GM18505 (cell line): ENCODE data around the gene TSPAN11.

Experiments used
- ATAC-seq: cut with Tn5 transposase; IDR thresholded peaks from one replicate; pipeline ENCODE4 v1.9.1; 2021; ENCODE audit not compliant: unreplicated experiment
- POLR2A ChIP-seq: IDR thresholded peaks from 4 replicates; pipeline ENCODE4 v1.6.1; 2011; ENCODE audit warnings: borderline replicate concordance; ENCODE audit not compliant: insufficient read depth, insufficient read length; ENCODE audit errors: extremely low read depth

TSPAN11 gene

DNA sequence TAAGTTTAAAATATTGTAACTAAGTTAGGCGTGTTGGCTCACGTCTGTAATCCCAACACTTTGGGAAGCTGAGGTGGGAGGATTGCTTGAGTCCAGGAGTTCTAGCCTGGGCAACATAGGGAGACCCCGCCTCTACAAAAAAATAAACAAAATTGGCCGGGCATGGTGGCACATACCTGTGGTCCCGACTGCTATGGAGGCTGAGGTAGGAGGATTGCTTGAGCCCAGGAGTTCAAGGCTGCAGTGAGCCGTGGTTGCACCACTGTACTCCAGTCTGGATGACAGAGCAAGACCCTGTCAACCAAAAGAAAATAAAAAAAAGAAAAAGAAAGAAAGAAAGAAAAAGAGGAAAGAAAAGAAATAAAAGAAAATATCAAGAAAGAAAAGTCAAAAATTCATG lies 72.5 kb downstream of the TSPAN11 start:
- no peak for TF ChIP-seq POLR2A
- no peak for ATAC-seq

DNA sequence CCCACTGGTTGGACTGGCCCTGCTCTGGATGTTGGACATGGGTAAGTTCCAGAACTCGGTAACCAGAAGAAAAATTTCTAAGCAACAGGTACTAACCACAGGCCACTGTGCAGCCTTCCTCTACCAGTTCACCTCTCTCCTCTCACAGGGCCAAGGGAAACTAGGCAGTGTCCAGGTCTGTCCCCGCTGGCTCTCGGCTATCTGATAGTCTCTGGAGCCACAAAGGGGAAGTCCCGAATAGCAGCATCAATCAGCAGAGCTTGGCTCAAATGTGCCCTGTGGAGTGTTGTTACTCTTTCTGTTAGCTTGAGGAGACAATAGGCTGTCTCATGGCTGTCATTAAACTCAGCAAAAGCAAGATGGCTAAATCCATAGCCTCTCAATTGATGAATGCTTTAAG lies 73.2 kb downstream of the TSPAN11 start:
- ATAC-seq, result no peak
- TF ChIP-seq POLR2A, result no peak

DNA sequence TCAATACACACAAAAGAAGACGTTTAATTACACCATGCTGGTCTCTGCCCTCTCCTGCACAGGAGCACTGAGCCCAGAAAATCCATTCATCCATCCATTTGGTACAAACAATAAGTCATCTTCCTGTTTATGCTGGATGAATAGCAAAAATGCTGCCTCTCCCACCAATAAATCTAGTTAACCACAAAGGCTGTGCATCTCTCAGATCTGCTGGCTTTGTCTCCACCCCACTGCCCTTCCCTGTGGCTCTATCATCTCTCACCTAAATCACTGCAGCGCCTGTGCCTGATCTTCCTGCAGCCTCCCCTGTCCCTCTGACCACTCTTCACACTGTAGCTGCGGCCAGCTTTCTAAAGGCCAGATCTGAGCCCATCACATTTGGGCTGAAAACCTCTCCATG lies 74.2 kb downstream of the TSPAN11 start:
- no peak for ATAC-seq
- no peak for TF ChIP-seq POLR2A

DNA sequence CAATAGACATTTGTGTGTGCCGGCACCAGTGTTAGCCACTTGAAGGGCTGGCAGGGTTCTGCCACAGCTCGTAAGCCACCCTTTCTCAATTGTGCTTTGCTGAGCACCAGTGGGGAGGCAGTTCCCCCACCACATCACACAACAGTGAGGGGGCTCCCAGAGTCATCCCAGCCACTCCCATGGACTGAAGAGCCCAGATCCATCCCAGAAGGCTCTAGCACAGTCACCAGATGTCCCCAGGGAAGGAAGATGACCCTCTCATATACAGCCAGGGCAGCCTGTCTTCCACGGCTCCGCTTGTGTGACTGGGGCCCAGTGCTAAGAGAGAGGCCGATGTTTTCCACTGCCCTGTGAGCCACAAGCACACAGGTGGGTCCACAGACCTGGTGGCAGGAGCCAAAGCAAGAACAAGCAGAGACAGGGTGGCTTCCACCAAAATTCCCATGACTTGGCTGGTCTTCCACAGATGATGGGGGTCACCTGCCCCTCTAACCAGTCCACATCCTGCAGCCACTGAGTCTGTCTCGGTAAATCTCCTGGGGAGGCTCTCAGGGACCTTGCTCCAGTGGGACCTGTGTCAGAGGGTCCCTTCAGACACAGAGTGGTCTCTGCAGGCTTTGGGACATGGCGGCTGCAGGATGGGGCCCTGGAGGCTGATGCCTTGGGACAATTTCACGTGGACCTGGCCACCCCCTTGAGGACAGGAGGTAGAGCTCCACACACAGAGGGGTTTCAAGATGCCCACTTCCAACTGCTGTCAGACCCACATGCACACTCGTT lies 75.2 kb downstream of the TSPAN11 start:
- ATAC-seq, result no peak
- TF ChIP-seq POLR2A, result no peak

DNA sequence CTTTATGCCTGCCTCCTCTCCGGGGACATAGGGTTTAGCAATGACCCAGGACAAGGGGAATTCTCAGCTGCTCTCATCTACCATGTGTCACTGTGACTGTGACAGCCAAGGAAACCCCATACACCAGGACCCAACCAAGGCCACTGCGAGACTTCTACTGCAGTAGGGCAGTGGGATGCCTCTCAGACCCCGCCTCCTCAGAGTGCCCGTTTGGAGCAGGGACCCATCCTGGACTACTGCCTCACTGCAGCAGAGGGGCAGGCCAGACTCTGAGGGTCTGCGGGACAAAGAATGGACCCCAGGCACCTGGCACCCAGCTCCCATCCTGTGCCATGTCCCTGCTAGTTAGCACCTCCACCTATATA lies 75.8 kb downstream of the TSPAN11 start:
- no peak for ATAC-seq
- no peak for TF ChIP-seq POLR2A

DNA sequence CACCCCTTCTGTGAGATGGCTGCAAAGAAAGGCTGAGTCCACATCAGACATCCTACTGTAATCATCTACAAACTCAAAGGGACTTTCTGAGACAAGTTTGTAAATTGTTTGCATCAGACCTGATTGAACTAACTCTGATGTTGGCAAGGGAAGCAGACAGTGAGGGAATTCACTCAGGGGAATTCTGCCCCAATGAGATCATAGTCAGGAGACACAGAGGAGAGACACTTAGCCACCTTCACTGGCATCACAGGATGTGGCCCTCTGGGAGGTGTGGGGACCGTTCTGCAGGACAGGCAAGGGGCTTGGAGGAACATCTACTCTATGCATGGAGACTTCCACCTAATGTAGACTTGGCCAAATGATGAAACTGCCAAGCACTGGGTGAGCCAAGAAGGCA lies 76.5 kb downstream of the TSPAN11 start:
- TF ChIP-seq POLR2A, result no peak
- ATAC-seq, result peak; percentile 45

DNA sequence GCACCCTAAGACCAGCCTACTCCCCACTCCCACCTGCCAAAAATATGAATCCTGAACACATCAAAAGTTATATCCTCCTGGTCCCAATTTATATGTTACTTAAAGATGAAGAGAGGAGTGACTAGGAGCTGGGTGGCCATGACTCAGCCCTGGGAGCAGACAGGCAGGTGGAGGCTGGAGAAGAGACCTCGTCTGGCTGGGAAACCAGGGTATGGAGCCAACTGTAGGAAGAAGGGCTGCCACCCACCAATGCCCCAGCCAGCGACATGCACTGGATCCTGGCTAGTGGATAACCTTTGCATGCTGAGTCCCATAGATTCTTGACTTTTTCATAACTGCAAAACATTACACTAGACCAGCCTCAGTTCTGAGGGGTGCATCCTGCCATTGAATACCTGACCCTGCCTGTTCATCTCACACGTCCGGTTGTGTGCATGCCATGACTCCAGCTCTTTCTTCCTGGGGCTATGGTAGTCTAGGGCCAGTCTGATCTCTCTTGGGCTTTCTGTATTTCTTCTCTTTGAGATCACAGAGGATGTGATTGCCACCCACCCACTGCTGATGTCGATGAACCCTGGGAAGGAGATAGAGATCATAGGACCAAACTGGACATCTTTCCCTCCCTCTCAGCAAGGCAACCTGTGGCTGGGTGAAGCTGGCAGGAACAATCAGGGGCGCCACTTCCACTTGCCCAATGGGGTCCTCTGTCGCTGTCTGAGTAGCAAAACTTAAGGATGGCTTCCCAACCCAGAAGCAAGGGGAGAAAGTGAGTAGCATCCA lies 77.5 kb downstream of the TSPAN11 start:
- ATAC-seq, result no peak
- TF ChIP-seq POLR2A, result no peak

DNA sequence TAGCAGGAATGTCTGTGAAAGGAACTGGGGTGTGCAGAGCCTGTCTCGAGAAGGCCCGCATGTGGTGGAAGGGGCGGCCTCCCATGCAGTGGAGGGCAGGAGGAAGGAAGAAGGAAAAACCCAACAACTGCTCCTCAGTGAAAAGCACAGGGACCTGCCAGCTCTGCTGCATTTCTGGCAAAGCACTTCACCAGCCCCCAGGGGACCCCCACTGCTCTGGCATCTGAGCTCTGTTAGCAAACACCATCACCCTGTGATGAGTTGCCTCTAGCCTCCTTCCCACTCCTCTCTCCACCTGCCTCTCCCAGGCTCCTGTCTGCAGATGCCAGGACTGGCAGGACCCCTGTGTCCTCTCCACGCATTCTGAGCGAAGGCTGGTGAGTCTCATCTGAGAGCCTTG lies 78.1 kb downstream of the TSPAN11 start:
- no peak for TF ChIP-seq POLR2A
- no peak for ATAC-seq

DNA sequence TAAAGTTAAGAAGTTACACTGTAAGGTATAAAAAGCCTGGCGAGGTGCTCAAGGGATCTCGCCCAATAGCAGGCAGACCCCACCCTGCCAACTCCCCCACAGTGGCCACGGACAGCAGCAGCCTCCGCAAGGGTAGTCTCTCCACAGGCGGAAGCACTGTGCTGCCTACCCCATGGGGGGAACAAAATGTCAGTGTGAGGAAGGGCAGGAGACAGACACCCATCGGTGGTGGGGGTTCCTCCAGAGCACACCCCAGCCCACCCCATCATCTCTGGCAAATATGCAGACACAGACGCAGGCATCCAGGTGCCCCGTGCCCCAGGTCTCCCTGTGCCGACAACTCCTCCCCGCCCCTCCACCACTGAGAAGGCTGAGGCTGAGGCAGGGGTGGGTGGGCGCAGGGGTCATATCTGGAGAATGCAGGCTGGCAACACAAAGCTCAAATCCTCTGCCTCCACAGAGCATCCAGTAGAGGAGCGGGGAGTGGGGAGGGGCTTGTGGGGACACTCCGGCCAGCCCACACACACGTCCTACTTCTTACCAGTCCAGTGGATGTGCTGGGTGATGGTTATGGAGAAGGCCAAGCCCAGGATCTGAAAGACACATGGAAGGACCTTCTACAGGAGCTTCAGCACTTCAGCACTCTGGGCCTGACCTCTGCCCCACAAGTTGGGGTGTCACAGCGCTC lies 78.9 kb downstream of the TSPAN11 start:
- no peak for TF ChIP-seq POLR2A
- ATAC-seq, result no peak

DNA sequence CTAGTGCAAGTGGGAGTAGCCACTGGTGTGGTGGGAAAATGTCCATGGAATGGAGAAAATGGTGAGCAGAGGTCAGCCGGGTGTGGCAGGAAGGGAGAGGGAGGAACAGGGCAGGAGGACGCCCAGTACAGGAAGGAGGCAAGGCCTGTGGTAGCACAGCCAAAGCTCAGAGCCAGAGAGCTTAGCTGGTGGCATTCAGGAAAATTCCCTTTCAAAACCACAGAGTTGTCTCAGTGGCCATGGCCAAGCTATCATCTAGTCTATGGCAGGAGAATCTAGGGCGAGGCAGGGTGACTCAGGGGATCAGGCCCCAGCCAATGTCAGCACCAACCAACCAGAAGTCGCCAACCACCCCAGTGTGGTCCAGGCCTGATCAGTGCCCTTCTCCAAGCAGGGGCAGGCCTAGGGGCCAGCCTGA lies 79.4 kb downstream of the TSPAN11 start:
- ATAC-seq, result no peak
- TF ChIP-seq POLR2A, result no peak

DNA sequence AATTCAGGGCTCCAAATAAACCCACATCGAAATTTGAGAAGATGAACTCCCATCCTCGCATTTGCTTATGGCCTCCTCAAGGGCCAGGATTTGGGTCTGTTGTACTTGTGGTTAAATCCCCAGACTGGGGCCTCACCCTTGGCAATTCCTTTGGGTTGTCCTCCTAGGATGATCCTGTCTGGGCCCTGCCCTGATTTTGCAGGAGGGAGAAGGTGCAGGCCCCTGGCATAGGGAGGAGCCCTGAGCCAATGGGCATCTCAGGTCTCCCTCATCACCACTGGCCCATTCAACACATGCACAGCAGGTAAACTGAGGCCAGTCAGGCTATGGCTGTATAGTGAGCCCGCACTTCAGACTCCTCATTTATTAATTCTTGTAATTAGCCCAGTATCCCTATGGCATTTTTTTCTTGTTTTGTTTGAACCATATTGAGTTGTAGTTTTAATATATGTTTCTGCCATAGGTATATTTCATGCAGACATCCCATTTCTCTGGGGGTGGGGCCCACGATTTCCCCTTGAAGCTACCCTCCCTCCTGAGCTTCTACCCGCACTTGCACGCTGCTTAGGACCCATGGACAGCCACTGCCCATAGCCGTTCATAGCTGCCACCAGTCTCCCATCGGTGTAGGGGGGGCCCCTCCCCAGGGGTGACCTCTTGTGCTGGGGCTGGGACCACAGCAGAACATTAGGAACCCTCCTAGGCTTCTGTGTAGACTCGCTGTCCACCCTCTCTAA lies 80.0 kb downstream of the TSPAN11 start:
- no peak for TF ChIP-seq POLR2A
- ATAC-seq, result no peak

DNA sequence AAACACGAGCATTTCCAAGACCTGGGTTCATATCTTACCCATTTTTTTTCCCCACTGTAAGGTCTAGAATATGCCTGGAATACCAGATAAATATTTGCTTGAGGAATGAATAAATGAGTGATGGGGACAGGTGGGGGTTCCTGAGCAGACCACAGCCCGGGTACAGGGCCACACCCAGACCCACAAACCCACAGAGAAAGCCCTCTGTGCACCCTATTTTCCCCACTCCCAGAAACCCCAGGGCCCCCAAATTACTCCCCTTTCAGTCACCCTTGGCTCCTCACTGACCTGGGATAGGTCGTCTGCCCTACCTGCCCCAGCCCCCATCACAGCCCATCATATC lies 80.6 kb downstream of the TSPAN11 start:
- no peak for TF ChIP-seq POLR2A
- no peak for ATAC-seq

DNA sequence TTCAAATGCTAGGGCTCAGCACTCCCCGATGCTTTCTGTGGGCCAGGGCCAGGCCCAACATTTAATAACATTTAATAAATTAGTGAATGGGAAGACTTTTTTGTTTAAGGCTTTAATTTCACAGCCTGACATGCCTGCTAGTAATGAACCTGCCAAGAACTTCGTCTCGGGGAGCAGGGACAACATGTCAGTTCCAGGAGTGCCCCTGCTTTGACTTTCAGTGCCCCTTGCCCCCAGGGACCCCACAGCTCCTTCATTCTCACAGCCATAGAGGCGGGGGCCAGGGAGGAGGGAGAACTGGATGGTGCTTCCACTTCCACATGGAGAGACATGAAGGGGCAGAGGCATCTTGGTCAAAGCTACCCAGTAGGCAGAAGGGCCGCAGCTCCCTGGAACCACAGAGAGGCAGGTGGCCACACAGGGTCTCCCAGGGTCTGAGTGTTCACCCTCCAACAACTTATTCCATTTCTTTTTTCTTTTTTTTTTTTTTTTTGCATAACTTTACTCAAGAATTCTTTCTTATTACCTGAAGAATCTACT lies 81.2 kb downstream of the TSPAN11 start:
- no peak for TF ChIP-seq POLR2A
- no peak for ATAC-seq
